GM12878 (cell line): ENCODE measurements around the gene PPP1CC. TPM values are rescaled to one million over a fixed set of nuclear protein-coding genes. Genes with fewer than 3 reads are reported as not detected.

ENCODE experiments used
- ASH2L ChIP-seq: fragments of 300-600, 200-600 bp; sonication (generic); IDR thresholded peaks from 2 replicates; pipeline ENCODE4 v1.6.1; 2017; ENCODE audit warnings: low read depth, mild to moderate bottlenecking, borderline replicate concordance
- CHD2 ChIP-seq: IDR thresholded peaks from 2 replicates; pipeline ENCODE4 v1.6.1; 2011; ENCODE audit warnings: low read depth, low read length, improper control_type of control experiment, borderline replicate concordance
- FOXK2 ChIP-seq: fragments of 450-650 bp; IDR thresholded peaks from 2 replicates; pipeline ENCODE4 v1.6.1; 2017; ENCODE audit warnings: mild to moderate bottlenecking, moderate library complexity
- MTA2 ChIP-seq: fragments of 450-650 bp; IDR thresholded peaks from 2 replicates; pipeline ENCODE4 v1.6.1; 2016; ENCODE audit warnings: low read depth, mild to moderate bottlenecking, moderate library complexity
- MYB ChIP-seq: fragments of 150-350 bp; IDR thresholded peaks from 2 replicates; pipeline ENCODE4 v1.6.1; 2014; ENCODE audit warnings: mild to moderate bottlenecking, low read depth, low read length, borderline replicate concordance
- NR2C2 ChIP-seq: IDR thresholded peaks from 2 replicates; pipeline ENCODE4 v1.6.1; 2011; ENCODE audit warnings: borderline replicate concordance, low read depth; ENCODE audit not compliant: control insufficient read depth, insufficient read length
- RCOR1 ChIP-seq: conservative IDR thresholded peaks from 2 replicates; pipeline ENCODE4 v1.6.1; 2012; ENCODE audit warnings: low read depth, low read length, improper control_type of control experiment
- SMAD5 ChIP-seq: IDR thresholded peaks from 2 replicates; pipeline ENCODE4 v1.6.1; 2016; ENCODE audit warnings: antibody characterized with exemption, low read depth
- SREBF2 ChIP-seq: IDR thresholded peaks from 2 replicates; pipeline ENCODE4 v1.6.1; 2012; ENCODE audit warnings: mild to moderate bottlenecking, low read length
- STAT3 ChIP-seq: IDR thresholded peaks from 2 replicates; pipeline ENCODE4 v1.6.1; 2011; ENCODE audit warnings: low read depth, low read length, improper control_type of control experiment
- YBX1 ChIP-seq: fragments of 450-650 bp; IDR thresholded peaks from 2 replicates; pipeline ENCODE4 v1.6.1; 2016; ENCODE audit warnings: antibody characterized with exemption
- ZBED1 ChIP-seq: IDR thresholded peaks from 2 replicates; pipeline ENCODE4 v1.6.1; 2016; ENCODE audit warnings: borderline replicate concordance
- polyA plus RNA-seq, 11 experiments: library from polyadenylated mRNA; depleted of rRNA in 4 of 11; unstranded in 6 of 11; stranded (reverse) in 5 of 11; fragments of >200 nt; fragmentation: Nextera tagmentation in 4 of 11; fragmentation: Illumina TruSeq in 1 of 11; extraction: Ambion mirVana in 4 of 11; extraction: Trizol in 1 of 11; gene quantifications; 1 replicate in 1 of 11; 2 replicates in 10 of 11; pipeline versions ENCODE4 v1.2.1 to v1.2.3, GENCODE V29; 2011 to 2016; ENCODE audit warnings: inconsistent platforms in 2 of 11, missing spikeins in 2 of 11, low read depth in 1 of 11
- total RNA-seq, 4 experiments: library from RNA; depleted of rRNA in 3 of 4; stranded (reverse); fragments of >200 nt in 3 of 4; fragmentation: Illumina TruSeq in 1 of 4; extraction: Trizol in 1 of 4; gene quantifications; 2 replicates each; pipeline versions ENCODE4 v1.2.1 to v1.2.3, GENCODE V29; 2013 to 2021
- TF ChIP-seq, protein P1 (sequence below): IDR thresholded peaks from 2 replicates; pipeline ENCODE4 v1.6.1; 2012; ENCODE audit warnings: low read depth, low read length, improper control_type of control experiment
- TF ChIP-seq, protein P2 (sequence below): fragments of 450-650 bp; IDR thresholded peaks from 2 replicates; pipeline ENCODE4 v1.6.1; 2017; ENCODE audit warnings: mild to moderate bottlenecking, low read depth, inconsistent platforms; ENCODE audit not compliant: poor library complexity, severe bottlenecking
- TF ChIP-seq, protein P3 (sequence below): IDR thresholded peaks from 2 replicates; pipeline ENCODE4 v1.6.1; 2011; ENCODE audit warnings: low read depth, mild to moderate bottlenecking, low read length, moderate library complexity, borderline replicate concordance; ENCODE audit errors: extremely low read depth
- TF ChIP-seq, protein P4 (sequence below): fragments of 450-650 bp; IDR thresholded peaks from 2 replicates; pipeline ENCODE4 v1.6.1; 2016; ENCODE audit warnings: mild to moderate bottlenecking, moderate library complexity, borderline replicate concordance
- TF ChIP-seq, protein P5 (sequence below): fragments of 450-650 bp; formaldehyde crosslinking; IDR thresholded peaks from 2 replicates; pipeline ENCODE4 v1.4.0; 2022; ENCODE audit warnings: mild to moderate bottlenecking, moderate library complexity

The PPP1CC gene
- total and polyA plus RNA-seq, 10 of the 15 experiments (the other 5 are each of a cell fraction or from before 2014, with no cell fraction given), result 64.4 to 279 (median 157) TPM

DNA sequence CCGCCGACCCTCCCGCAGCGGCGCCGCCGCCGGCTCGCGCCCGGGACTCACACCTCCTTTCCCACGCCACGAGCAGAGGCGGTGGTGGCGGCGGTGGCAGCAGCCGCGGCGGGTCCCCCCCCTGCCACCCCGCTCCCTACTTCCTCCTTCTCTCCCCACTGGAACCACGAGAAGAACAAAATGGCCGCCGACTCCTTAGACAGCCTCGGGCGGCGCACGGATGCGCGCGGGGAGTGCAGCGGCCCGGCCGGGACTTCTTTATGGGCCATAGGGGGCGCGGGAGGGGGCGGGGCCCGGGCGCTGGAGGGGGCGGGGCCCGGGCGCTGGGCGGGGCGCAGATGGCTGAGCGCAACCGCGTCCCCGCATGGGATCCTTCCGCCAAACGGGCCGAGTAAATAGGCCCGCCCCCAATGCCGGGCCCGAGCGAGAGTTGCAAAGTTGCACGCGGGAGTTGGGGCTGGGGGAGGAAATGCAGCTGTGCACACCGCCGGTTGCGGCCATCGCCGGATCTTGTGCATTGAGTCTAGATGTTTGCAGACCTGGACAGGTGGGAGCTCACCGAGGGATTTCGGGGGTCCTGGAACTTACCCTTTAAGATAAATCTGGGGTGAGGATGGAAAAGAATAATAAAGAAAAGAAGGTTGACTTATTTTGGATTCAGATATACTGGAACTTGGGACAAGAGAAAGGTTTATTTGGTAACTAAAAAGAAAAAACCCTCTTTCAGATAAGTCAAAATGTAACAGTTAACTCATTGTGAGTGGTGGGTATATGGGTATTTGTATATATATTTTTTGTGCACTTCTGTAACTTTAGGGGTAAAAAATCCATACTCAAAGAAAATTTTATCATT is at the start of gene PPP1CC (continued):
- TF ChIP-seq, protein P1, sequence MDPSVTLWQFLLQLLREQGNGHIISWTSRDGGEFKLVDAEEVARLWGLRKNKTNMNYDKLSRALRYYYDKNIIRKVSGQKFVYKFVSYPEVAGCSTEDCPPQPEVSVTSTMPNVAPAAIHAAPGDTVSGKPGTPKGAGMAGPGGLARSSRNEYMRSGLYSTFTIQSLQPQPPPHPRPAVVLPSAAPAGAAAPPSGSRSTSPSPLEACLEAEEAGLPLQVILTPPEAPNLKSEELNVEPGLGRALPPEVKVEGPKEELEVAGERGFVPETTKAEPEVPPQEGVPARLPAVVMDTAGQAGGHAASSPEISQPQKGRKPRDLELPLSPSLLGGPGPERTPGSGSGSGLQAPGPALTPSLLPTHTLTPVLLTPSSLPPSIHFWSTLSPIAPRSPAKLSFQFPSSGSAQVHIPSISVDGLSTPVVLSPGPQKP, result peak; percentile 26; the same call in 1 of the 2 replicates
- TF ChIP-seq ASH2L, result no peak
- TF ChIP-seq MYB, result no peak
- TF ChIP-seq, protein P2, sequence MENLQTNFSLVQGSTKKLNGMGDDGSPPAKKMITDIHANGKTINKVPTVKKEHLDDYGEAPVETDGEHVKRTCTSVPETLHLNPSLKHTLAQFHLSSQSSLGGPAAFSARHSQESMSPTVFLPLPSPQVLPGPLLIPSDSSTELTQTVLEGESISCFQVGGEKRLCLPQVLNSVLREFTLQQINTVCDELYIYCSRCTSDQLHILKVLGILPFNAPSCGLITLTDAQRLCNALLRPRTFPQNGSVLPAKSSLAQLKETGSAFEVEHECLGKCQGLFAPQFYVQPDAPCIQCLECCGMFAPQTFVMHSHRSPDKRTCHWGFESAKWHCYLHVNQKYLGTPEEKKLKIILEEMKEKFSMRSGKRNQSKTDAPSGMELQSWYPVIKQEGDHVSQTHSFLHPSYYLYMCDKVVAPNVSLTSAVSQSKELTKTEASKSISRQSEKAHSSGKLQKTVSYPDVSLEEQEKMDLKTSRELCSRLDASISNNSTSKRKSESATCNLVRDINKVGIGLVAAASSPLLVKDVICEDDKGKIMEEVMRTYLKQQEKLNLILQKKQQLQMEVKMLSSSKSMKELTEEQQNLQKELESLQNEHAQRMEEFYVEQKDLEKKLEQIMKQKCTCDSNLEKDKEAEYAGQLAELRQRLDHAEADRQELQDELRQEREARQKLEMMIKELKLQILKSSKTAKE, result peak; percentile 47
- TF ChIP-seq, protein P3, sequence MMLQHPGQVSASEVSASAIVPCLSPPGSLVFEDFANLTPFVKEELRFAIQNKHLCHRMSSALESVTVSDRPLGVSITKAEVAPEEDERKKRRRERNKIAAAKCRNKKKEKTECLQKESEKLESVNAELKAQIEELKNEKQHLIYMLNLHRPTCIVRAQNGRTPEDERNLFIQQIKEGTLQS, result no peak
- no peak for TF ChIP-seq YBX1
- no peak for TF ChIP-seq ZBED1
- peak; percentile 48; the same call in 1 of the 2 replicates for TF ChIP-seq MTA2
- TF ChIP-seq, protein P4, sequence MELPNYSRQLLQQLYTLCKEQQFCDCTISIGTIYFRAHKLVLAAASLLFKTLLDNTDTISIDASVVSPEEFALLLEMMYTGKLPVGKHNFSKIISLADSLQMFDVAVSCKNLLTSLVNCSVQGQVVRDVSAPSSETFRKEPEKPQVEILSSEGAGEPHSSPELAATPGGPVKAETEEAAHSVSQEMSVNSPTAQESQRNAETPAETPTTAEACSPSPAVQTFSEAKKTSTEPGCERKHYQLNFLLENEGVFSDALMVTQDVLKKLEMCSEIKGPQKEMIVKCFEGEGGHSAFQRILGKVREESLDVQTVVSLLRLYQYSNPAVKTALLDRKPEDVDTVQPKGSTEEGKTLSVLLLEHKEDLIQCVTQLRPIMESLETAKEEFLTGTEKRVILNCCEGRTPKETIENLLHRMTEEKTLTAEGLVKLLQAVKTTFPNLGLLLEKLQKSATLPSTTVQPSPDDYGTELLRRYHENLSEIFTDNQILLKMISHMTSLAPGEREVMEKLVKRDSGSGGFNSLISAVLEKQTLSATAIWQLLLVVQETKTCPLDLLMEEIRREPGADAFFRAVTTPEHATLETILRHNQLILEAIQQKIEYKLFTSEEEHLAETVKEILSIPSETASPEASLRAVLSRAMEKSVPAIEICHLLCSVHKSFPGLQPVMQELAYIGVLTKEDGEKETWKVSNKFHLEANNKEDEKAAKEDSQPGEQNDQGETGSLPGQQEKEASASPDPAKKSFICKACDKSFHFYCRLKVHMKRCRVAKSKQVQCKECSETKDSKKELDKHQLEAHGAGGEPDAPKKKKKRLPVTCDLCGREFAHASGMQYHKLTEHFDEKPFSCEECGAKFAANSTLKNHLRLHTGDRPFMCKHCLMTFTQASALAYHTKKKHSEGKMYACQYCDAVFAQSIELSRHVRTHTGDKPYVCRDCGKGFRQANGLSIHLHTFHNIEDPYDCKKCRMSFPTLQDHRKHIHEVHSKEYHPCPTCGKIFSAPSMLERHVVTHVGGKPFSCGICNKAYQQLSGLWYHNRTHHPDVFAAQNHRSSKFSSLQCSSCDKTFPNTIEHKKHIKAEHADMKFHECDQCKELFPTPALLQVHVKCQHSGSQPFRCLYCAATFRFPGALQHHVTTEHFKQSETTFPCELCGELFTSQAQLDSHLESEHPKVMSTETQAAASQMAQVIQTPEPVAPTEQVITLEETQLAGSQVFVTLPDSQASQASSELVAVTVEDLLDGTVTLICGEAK, result peak; percentile 50; the same call in 1 of the 2 replicates
- TF ChIP-seq STAT3, result no peak
- peak; percentile 94 for TF ChIP-seq CHD2
- TF ChIP-seq SMAD5, result peak; percentile 90
- no peak for TF ChIP-seq RCOR1
- no peak for TF ChIP-seq NR2C2
- TF ChIP-seq SREBF2, result no peak
- no peak for TF ChIP-seq FOXK2
- TF ChIP-seq, protein P5, sequence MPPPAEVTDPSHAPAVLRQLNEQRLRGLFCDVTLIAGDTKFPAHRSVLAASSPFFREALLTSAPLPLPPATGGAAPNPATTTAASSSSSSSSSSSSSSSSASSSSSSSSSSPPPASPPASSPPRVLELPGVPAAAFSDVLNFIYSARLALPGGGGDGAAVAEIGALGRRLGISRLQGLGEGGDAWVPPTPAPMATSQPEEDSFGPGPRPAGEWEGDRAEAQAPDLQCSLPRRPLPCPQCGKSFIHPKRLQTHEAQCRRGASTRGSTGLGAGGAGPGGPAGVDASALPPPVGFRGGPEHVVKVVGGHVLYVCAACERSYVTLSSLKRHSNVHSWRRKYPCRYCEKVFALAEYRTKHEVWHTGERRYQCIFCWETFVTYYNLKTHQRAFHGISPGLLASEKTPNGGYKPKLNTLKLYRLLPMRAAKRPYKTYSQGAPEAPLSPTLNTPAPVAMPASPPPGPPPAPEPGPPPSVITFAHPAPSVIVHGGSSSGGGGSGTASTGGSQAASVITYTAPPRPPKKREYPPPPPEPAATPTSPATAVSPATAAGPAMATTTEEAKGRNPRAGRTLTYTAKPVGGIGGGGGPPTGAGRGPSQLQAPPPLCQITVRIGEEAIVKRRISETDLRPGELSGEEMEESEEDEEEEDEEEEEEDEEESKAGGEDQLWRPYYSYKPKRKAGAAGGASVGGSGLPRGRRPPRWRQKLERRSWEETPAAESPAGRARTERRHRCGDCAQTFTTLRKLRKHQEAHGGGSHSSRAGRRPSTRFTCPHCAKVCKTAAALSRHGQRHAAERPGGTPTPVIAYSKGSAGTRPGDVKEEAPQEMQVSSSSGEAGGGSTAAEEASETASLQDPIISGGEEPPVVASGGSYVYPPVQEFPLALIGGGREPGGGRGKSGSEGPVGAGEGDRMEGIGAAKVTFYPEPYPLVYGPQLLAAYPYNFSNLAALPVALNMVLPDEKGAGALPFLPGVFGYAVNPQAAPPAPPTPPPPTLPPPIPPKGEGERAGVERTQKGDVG, result no peak
